NK-92 (cell line): ENCODE measurements around the gene NDUFV1.
"Not testable (repeated sequence)": the region's sequence is repeated elsewhere in the genome, so short reads cannot be mapped to it uniquely, and the experiment has no call there.

Experiments
- DNase-seq: peaks from one replicate; lab custom pipeline; 2025; ENCODE audit not compliant: unreplicated experiment; lab: John Stamatoyannopoulos, UW

The NDUFV1 gene

GRCh38 chr11:67652965-67653845 lies 46.5 kb downstream of the NDUFV1 start:
- no peak for DNase-seq

DNA sequence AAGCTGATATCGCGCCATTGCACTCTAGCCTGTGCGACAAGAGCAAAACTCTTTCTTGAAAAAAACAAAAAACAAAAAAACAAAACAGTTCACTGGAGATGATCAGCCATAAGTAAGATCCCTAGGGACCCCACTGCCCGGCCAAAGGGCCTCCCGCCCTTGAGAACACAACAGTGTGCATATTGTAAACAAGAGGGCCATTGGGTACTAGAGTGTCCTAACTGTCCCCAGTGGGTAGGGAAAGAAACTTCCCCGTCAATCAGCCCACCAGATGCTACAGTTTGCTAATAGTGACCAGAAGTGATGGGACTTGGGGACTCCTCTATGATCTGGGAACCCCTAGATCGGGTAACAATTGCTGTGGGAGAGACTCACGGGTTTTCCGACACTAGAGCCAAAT lies 47.5 kb downstream of the NDUFV1 start:
- no peak for DNase-seq

- no peak for DNase-seq
These were observed 49.7 kb downstream of the NDUFV1 start for GRCh38 chr11:67656278-67656922.

DNA sequence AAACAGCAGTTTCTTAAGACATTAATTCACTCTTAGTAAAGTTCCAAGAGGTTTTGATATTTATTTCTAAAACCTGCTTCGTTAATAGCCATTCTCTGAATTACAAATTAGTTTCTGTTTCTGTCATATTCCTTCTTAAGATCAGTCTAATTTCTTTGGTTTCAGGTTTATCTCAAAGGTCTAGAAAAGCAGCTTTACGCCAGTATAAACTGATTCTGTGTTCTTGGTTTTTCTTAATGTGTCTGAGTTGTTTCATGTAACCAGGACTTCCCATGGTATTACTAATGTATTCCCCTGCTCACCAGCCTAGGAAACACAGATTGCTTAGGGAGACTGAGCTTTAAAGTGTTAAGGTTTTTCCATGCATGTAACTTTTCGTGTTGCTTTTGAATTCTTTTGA lies 50.6 kb downstream of the NDUFV1 start:
- no peak for DNase-seq

GRCh38 chr11:67659651-67660165 lies 53.0 kb downstream of the NDUFV1 start:
- not testable (repeated sequence) for DNase-seq

DNA sequence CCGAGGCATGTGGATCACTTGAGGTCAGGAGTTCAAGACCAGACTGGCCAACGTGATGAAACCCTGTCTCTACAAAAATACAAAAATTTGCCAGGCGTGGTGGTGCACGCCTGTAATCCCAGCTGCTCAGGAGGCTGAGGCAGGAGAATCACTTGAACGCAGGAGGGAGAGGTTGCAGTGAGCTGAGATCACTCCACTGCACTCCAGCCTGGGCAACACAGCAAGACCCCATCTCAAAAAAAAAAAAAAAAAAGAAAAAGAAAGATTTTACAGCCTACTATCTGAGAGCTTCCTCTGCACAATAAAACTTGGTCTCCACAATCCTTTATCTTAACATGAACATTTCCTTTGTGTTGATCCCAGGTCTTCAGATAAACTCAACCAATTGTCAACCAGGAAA lies 54.0 kb downstream of the NDUFV1 start:
- not testable (repeated sequence) for DNase-seq
